Gastroesophageal sphincter (tissue), 4 donors: Measurements from ENCODE around the gene ING5. TPM values are rescaled to one million over a fixed set of nuclear protein-coding genes. Genes with fewer than 3 reads are reported as not detected.
"Not testable (repeated sequence)": the region's sequence is repeated elsewhere in the genome, so short reads cannot be mapped to it uniquely, and the experiment has no call there.

Experiments used
- ATAC-seq: fragments of 150-250 bp; one replicate; pipeline ENCODE4 v1.9.1; 2016; ENCODE audit warnings: mild to moderate bottlenecking, moderate library complexity
- H3K27ac ChIP-seq, 4 donors: fragments of 200-600 bp; sonication (generic) in 3 of 4; 1 replicate in 3 of 4; 2 replicates in 1 of 4; pipeline ENCODE4 v1.5.1; 2016 to 2019
- H3K27me3 ChIP-seq: fragments of 200-600 bp; sonication (generic); one replicate; pipeline ENCODE4 v1.5.1; 2019
- H3K36me3 ChIP-seq, 2 donors: fragments of 200-600 bp; sonication (generic); one replicate each; pipeline ENCODE4 v1.5.1; 2019; ENCODE audit warnings: control low read depth in 1 of 2
- H3K4me1 ChIP-seq, 3 donors: fragments of 200-600 bp; sonication (generic); 1 replicate in 2 of 3; 2 replicates in 1 of 3; pipeline ENCODE4 v1.5.1; 2016 to 2019; ENCODE audit warnings: control low read depth in 2 of 3
- H3K4me3 ChIP-seq, 2 donors: fragments of 200-600 bp; sonication (generic); one replicate each; pipeline ENCODE4 v1.5.1; 2019; ENCODE audit warnings: mild to moderate bottlenecking in 1 of 2, moderate library complexity in 1 of 2
- H3K9me3 ChIP-seq, 3 donors: fragments of 200-600 bp; sonication (generic); one replicate each; pipeline ENCODE4 v1.5.1; 2017 to 2019; ENCODE audit warnings: control low read depth in 2 of 3
- EP300 ChIP-seq: sonication (generic); formaldehyde crosslinking; IDR thresholded peaks from one replicate; pipeline ENCODE4 v1.6.1; 2017; ENCODE audit warnings: antibody characterized with exemption, mild to moderate bottlenecking
- POLR2A ChIP-seq, 2 donors: fragments of 450-650 bp; IDR thresholded peaks; one replicate each; pipeline ENCODE4 v1.6.1; 2017; ENCODE audit warnings: antibody characterized with exemption in 2 of 2, mild to moderate bottlenecking in 2 of 2, moderate library complexity in 1 of 2
- POLR2AphosphoS5 ChIP-seq: sonication (generic); formaldehyde crosslinking; IDR thresholded peaks from one replicate; pipeline ENCODE4 v1.6.1; 2017; ENCODE audit warnings: antibody characterized with exemption
- WGBS, 2 donors: methylation state at CpG; one replicate each; pipeline ENCODE4 v1.1.5; 2018; ENCODE audit warnings: low coverage in 1 of 2; 5-methylcytosine and 5-hydroxymethylcytosine counted together
- total RNA-seq, 4 donors: library from RNA; depleted of rRNA; stranded (reverse); fragments of >200 nt; gene quantifications; one replicate each; pipeline ENCODE4 v1.1.0, GENCODE V29; 2016
- TF ChIP-seq, protein P1 (sequence below), 4 experiments: fragments of 200-600 bp in 2 of 4; fragments of 450-650 bp in 2 of 4; sonication (generic) in 1 of 4; IDR thresholded peaks; one replicate each; pipeline ENCODE4 v1.5.1; 2017 to 2019; ENCODE audit warnings: antibody characterized with exemption in 4 of 4, mild to moderate bottlenecking in 2 of 4, moderate library complexity in 2 of 4

Gene ING5
- total RNA-seq, 4 donors from 2014 or later = 18.0 to 46.7 (median 35.5) TPM

DNA sequence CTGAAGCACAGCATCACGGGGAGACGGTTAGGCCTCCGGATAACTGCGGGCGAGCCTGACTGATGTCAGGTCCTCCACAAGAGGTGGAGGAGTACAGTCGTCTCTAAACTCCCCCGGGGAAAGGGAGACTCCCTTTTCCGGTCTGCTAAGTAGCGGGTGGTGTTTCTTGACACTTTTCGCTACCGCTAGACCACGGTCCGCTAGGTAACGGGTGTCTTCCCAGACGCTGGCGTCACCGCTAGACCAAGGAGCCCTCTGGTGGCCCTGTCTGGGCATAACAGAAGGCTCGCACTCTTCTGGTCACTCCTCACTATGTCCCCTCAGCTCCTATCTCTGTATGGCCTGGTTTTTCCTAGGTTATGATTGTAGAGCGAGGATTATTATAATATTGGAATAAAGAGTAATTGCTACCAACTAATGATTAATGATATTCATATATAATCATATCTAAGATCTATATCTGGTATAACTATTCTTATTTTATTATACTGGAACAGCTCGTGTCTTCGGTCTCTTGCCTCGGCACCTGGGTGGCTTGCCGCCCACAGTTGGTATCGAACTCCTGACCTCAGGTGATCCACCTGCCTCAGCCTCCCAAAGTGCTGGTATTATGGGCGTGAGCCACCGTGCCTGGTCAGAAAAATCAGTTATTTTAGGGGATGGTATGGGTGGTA is 30.8 kb downstream of the ING5 start:
- TF ChIP-seq, protein P1, sequence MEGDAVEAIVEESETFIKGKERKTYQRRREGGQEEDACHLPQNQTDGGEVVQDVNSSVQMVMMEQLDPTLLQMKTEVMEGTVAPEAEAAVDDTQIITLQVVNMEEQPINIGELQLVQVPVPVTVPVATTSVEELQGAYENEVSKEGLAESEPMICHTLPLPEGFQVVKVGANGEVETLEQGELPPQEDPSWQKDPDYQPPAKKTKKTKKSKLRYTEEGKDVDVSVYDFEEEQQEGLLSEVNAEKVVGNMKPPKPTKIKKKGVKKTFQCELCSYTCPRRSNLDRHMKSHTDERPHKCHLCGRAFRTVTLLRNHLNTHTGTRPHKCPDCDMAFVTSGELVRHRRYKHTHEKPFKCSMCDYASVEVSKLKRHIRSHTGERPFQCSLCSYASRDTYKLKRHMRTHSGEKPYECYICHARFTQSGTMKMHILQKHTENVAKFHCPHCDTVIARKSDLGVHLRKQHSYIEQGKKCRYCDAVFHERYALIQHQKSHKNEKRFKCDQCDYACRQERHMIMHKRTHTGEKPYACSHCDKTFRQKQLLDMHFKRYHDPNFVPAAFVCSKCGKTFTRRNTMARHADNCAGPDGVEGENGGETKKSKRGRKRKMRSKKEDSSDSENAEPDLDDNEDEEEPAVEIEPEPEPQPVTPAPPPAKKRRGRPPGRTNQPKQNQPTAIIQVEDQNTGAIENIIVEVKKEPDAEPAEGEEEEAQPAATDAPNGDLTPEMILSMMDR (IDR thresholded peaks at IDR 0.05) = peak in 3 of 4 experiments; percentile 57 to 66 (median 60)
- H3K27me3 ChIP-seq, H3K9me3 ChIP-seq, ATAC-seq, H3K27ac ChIP-seq, H3K36me3 ChIP-seq: not testable (repeated sequence)
- WGBS, 2 donors = 61 to 85% methylated on average over 6 to 7 of the region's 26 CpGs
- Histone ChIP-seq H3K4me1 (peaks cover 0 to 28% (median 3%) of the 10 kb centered on the region in 3 donors), H3K4me3 (peak overlapping the region in 1 of 2 donors; percentile 22)

DNA sequence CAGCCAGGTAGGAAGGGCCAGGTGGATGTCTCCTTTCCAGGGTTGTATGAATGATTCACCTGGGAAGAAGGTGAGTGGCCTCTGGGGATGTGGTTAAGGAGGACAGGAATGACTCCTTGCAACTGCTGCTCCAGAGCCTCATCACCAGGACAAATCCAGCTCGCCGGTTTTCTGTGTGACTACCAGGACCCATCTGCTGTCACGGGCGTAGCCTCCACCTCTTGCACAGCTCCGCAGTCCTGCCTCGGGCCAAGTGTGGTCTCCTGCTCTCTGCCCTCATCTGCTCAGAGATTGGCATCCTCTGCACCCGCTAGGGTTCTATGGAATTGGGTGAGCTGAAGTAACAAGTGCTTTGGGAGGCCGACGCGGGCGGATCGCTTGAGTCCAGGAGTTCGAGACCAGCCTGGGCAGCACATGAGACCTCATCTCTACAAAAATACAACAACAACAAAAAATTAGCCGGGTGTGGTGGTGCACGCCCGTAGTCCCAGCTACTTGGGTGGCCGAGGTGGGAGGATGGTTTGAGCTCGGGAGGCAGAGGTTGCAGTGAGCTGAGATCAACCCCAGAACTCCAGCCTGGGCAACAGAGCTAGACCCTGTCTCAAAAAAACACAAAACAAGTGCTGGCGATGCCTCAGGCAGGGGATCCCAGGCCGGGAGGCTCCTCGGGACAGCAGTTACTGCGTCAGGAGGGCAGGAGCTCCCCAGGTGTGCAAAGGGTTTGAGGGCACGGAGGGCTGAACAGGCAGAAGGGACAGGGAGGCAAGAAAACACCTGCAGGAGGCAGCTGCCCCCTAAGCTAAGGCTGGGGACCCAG is 31.8 kb downstream of the ING5 start:
- Histone ChIP-seq H3K4me1 (peaks cover 0 to 28% (median 3%) of the 10 kb centered on the region in 3 donors), H3K27me3 (no peaks in the 10 kb centered on the region), H3K9me3 (no peaks in the 10 kb centered on the region), H3K27ac (peak overlapping the region in 3 of 4 donors; percentile 86 to 92 (median 91)), H3K36me3 (peaks cover 0 to 6% of the 10 kb centered on the region in 2 donors), H3K4me3 (peak overlapping the region; percentile 25 to 97)
- no peak for TF ChIP-seq POLR2A (IDR thresholded peaks at IDR 0.05)
- TF ChIP-seq, protein P1 (IDR thresholded peaks at IDR 0.05) = no peak
- TF ChIP-seq EP300 = no peak
- no peak for TF ChIP-seq POLR2AphosphoS5
- no peak for ATAC-seq
- 73 to 80% methylated on average over 3 to 8 of the region's 23 CpGs for WGBS, 2 donors

- TF ChIP-seq, protein P1 (IDR thresholded peaks at IDR 0.05) = no peak
- TF ChIP-seq EP300 (no peak), POLR2AphosphoS5 (no peak), POLR2A (IDR thresholded peaks at IDR 0.05) (no peak)
- no peaks in the 10 kb centered on the region for H3K9me3 ChIP-seq
- no peaks in the 10 kb centered on the region for H3K27me3 ChIP-seq
- peak; percentile 11 for ATAC-seq
- peak overlapping the region in 3 of 4 donors; percentile 86 to 92 (median 91) for H3K27ac ChIP-seq
- no CpG with 5 or more reads among the region's 25 CpGs for WGBS, 2 donors
- H3K4me3 ChIP-seq = peak overlapping the region; percentile 25 to 97
- H3K36me3 ChIP-seq = peaks cover 0 to 11% of the 10 kb centered on the region in 2 donors
- H3K4me1 ChIP-seq = peaks cover 0 to 28% (median 3%) of the 10 kb centered on the region in 3 donors
Measured at GRCh38 chr2:241734208-241734466, 32.3 kb downstream of the ING5 start.

GRCh38 chr2:241734467-241735208 is 32.8 kb downstream of the ING5 start, which contains the start of gene D2HGDH:
Gene D2HGDH, plus strand, starts transcription at chr2:241734630. Its CDS starts 595 bp downstream, at chr2:241735225.
- ATAC-seq = peak; percentile 95
- Histone ChIP-seq H3K4me1 (peaks cover 0 to 28% (median 3%) of the 10 kb centered on the region in 3 donors), H3K36me3 (peaks cover 0 to 16% of the 10 kb centered on the region in 2 donors), H3K9me3 (no peaks in the 10 kb centered on the region), H3K27me3 (no peaks in the 10 kb centered on the region), H3K27ac (peak within 1 kb of the TSS; percentile 39 to 92 (median 88)), H3K4me3 (peak within 1 kb of the TSS; percentile 87 to 97)
- TF ChIP-seq POLR2AphosphoS5 (peak; percentile 38), EP300 (no peak), POLR2A (IDR thresholded peaks at IDR 0.05) (peak; percentile 75 to 84)
- TF ChIP-seq, protein P1 (IDR thresholded peaks at IDR 0.05) = no peak
- no CpG with 5 or more reads among the region's 98 CpGs for WGBS, 2 donors
